ENCODE measurements around the gene ELOVL5.

GRCh38 chr6:53325785-53326184 is 23.0 kb downstream of the ELOVL5 start:
- TF ChIP-seq EZH2phosphoT487 (conservative IDR thresholded peaks at IDR 0.05; ENCODE audit: low read length) (no peak), CTCF (IDR thresholded peaks at IDR 0.05; ENCODE audit: insufficient read depth, low read length, poor library complexity, severe bottlenecking) (no peak)

All from SU-DHL-6 (cell line).